NCI-H1048 (cell line): Measurements from ENCODE around the gene GRIN2A.

Experiments
- DNase-seq: peaks from one replicate; lab custom pipeline; 2025; lab: John Stamatoyannopoulos, UW

GRIN2A gene

GRCh38 chr16:9854675-9855074 lies 327.6 kb downstream of the GRIN2A start:
- DNase-seq, result no peak

DNA sequence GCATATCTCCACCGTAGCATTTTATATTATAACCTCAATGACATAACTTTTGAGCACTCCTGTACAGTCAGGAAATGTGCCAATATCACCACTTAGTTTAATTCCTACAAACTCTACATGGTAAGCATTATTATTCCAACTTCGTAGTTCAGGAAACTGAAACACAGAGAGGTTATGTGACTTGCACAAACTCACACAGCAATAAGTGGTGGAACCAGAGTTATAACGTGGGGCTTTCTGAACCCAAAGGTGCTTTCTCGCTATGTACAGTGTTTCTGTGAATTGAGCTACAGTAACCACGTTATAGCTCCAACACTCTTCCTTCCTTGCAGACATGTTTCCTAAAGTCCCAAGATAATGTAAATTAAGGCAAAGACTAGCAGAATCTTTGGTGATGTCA lies 330.2 kb downstream of the GRIN2A start:
- DNase-seq, result no peak

- no peak for DNase-seq
These were observed 331.4 kb downstream of the GRIN2A start for GRCh38 chr16:9850817-9851216.

GRCh38 chr16:9849697-9850245 lies 332.5 kb downstream of the GRIN2A start:
- DNase-seq, result no peak

DNA sequence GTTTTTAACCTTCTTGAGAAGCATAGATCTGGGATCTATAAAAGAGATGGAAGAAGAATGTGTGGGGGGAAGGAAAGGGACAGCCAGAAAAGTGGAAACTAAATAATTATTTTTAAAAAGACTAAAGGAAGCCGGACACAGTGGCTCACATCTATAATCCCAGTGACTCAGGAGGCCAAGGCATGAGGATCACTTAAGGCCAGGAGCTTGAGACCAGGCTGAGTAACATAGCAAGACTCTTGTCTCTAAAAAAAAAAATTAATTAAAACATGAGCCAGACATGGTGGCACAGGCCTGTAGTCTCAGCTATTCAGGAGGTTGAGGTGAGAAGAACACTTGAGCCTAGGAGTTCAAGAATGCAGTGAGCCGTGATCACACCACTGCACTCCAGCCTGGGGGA lies 335.1 kb downstream of the GRIN2A start:
- no peak for DNase-seq

- no peak for DNase-seq
These were observed 335.7 kb downstream of the GRIN2A start for GRCh38 chr16:9846362-9847099.

GRCh38 chr16:9845661-9846361 lies 336.4 kb downstream of the GRIN2A start:
- DNase-seq, result no peak

DNA sequence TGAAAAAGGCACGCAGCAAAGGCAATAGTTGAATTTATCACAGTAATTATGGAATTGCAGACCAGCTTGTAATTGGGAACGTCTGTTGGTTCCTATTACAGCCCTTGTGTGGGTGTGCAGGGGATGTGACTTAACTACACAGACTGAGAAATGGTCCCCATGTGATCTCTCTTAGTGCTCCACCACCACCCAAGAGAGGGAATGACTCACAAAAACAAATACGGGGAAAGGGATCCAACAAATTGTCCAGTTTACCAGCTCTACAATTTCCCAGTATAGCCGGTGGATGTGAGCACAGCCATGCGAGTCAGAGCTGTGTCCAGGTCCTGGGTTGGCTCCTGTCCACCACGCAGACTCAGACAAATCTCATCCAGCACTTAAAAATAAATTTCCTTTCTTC lies 337.9 kb downstream of the GRIN2A start:
- no peak for DNase-seq

DNA sequence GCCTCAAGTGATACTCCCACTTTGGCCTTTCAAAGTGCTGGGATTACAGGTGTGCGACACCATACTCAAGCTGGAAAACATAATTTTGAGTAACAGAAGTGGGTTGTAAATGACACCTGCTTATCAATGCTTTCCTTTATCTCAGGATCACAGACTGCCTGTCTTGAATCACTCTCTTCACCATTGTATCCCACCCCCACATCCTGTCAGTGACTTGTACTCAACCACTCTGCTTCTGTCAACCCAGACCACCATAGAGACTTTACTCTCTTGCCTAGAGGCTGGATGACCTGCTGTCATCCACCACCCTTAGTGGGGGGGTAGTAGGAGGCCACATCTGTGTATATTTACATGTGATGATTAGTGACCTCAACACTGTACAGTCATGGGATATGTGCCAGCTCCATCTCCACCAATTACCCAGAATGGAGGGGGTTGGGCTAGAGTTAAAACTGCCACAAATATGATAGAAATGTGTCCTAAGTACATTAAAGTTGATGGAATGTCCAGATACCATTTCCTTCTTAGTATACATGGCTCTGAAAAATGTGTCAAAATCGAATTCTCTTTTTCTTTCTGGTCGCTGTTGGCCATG lies 338.7 kb downstream of the GRIN2A start:
- DNase-seq, result no peak

DNA sequence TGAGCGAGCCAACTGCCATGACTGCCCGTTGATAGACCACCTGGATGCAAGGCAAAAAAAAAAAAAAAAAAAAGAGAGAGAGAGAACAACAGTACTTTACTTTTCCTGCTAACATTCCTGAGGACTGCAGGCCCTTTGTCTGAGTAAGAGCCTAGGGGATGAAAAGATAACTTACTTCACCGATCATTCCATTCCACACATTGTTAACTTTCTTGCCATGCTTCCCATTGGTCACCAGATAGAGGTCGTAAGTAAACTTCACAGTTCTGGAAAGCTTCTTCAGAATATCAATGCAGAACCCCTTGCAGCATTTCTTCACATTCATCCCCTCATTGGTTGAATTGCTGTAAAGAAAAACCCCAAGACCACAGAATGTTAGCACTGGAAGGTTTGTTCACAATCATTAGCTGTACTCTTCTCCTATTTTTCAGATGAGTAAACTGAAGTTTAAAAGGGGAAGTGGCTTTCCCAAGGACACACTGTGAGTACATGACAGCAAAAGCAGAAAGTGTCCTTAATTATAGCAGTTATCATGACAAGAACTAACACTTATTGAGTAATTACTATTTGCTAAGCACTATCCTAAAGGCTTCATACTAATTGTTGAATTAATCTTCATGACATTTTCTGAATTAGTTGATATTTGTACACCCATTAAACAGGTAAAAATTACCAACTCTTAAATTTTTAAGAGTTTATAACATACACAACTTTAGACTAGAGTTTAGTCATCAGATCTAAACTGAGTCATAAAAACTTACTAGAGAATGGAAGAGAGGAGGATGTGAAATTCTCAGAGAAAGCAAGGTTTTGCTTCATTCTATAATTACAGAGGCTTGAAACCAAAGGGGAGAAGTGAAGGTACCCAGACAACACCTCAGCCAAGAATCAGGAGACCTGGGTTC lies 341.2 kb downstream of the GRIN2A start:
- DNase-seq, result no peak

DNA sequence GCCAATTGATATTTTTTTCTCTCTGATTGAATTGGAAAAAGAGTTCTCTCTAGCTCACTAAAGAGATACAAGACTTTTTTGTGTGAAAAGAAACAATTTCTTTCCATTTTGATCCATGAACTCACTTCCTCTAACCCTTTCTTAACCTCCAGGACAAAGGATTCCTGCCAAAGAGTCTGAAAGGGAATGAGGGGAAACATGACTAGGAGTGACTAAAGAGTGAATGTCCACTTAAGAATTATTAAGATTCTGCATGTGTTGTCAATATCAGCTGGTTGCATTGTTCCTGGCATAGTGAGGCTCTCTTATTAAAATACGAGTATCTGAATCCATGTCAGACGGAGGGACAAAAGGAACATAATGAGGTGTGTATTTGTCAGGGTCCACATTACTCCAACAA lies 344.7 kb downstream of the GRIN2A start:
- no peak for DNase-seq

DNA sequence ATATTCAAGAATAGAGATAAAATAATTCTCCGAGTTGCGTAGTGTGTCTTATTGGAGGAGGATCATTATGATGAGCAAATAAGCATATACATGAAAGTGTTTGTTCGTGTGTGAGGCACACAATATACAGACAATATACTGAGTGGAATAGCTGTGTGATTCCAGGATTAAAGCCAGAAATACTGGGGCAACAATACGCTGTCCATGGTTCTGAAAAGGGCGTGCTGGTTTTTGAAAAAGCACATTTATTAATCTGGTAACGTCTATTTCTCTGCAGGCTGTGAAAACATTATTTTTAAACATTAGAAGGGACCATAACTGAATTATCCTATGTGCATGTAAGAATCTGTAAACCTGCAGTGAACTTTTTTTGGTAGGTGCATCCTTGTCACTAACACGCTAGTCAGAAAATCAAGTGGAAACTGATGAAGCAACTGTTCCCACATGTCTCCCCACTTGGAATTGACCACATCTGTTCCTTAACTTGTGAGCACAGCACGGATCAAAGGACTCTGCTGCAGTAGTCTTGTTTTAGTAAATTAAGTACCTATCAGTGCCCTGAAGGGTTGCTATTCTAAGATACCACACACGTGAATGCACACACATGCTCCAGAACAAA lies 346.0 kb downstream of the GRIN2A start:
- DNase-seq, result no peak

DNA sequence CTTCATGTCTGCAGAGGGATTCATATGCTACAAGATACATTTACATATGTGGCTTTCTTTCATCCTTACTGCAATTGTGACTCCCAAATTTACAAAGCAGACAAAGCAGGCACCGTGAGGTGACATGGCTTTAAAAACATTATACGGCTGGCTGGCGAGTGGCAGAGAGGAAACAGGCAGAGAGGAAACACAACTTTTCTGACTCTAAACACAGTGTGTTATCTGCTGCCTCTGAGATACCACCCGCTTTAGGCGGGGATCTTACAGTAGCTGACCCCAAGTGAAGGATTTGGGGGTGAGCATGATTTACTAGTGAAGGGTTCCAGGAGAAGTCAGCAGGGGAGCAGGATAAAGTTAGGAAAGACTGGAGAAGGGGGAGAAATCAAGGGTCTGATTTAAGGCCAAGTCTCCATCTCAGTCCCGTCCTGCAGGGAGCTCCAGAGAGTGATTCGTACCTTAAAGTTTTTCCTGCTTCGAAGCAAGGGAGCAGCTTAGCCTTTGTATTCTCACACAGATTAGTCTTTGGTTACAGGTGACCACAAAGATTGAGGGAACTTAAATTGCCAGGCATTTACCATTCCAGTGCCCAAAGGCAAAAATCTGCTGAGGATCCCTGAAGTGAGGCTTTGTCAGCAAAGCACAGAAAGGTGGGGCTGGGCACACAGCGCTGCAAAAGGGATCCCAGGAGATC lies 355.0 kb downstream of the GRIN2A start:
- DNase-seq, result no peak

GRCh38 chr16:9826656-9827055 lies 355.6 kb downstream of the GRIN2A start:
- no peak for DNase-seq

DNA sequence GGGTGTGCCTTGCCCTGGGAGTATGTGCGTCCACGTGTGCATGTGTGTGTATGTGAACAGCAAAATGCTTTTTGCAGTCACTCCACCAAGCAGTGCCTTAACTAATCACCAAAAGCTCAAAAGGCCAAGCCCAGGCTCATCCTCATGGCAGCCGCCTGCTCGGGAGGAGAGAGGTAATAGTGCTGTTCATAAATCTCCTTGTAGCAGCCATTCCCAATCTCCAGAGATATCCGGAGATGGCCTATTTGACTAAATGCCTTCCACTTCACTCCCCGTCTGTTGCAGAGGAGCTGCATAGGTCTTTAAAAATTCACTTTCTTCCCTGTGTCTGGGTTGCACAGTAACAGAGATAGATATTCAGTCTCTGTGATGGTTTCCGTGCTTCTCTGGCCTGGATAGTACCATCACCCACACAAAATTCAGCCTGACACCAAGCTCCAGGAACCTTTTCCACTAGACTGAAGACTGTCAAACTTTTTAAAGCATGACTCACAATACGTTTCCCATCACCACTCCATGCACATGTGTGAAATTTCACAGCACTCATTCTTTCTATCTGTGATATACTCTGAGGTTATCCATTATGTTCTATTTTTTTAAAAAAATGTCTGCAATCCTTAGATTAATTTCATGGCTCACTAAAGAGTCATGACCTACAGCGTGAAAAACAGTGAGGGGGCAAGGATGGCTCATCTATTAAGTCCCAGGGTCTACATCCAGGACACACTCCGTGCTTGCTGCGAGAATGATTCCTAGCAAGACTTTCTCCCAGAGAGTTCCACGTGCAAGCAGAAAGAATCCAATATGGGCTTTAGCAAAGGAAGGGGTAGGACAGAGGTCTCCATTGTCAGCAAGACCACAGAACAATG lies 357.8 kb downstream of the GRIN2A start:
- DNase-seq, result no peak

DNA sequence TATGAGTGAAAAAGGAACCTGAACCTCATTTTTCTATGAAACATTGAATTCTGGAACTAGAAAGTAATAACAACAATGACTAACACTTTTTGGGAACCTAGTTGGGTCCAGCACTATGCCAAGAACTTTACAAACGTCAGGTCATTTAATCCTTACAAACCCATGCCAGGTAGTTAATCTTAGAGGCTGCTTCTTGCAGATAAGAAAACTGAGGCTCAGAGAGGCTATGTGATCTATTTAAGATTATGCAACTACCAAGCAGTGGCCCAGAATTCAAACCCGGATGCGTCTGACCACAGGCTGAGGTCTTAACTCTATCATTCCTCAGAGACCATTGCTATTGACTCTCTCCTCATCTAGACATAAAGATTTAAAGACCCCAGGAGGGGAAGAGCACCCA lies 358.7 kb downstream of the GRIN2A start:
- DNase-seq, result no peak

DNA sequence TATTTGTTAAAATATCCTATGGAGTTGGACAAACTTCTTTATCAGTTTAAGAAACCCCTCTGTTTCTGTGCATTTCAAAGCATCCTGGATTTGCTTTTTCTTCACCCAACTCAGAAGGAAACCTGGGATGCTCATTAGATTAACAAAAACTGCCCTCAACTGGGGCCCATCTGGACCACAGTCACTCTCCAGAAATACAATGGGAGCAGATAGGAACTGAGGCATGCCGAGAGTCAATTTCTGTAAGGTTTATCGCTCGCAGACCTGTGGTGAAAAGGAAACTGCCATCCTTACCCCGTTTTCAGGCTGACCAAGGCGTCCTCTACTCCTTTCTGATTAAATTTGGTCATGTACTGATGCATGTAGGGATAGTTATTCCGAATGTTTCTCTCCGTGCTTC lies 360.3 kb downstream of the GRIN2A start:
- no peak for DNase-seq

- no peak for DNase-seq
These were observed 360.9 kb downstream of the GRIN2A start for GRCh38 chr16:9821331-9821730.

- DNase-seq, result no peak
These were observed 361.6 kb downstream of the GRIN2A start for GRCh38 chr16:9820476-9821246.
